Measurements from ENCODE around the gene OPRPN. TPM values are rescaled to one million over a fixed set of nuclear protein-coding genes. Genes with fewer than 3 reads are reported as not detected.

The OPRPN gene, protein sequence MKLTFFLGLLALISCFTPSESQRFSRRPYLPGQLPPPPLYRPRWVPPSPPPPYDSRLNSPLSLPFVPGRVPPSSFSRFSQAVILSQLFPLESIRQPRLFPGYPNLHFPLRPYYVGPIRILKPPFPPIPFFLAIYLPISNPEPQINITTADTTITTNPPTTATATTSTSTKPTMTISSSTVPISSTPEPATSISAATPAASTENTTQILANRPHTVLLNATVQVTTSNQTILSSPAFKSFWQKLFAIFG
- not detected for total RNA-seq
- long read RNA-seq: 0 reads

DNA sequence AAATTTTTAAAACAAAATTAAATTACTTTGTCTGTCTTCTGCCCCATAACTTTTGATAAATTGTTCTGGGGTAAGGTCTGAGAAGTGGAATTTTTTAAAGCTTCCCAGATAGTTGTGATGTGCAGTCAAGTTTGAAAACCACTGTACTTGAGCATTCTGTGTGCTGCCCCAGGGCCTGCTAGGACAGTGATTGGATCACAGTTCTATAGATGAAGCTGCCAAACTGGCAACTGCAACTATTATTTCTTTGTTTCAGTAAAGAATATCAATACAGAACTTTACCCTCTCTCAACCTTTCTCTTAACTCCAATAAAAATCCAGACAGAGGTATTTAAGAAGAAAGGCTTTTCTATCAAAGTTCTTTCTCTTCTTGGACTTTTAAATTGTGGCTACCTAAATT, at the start of gene OPRPN:
Gene OPRPN, plus strand, starts transcription at position 361 of the 400 bp plus-strand sequence. CDS start 1,346 bp downstream, outside the sequence.
- intact Hi-C loops (cut with DNase I): no loop called here
- no peak for DNase-seq (ENCODE audit: low spot score)

DNA sequence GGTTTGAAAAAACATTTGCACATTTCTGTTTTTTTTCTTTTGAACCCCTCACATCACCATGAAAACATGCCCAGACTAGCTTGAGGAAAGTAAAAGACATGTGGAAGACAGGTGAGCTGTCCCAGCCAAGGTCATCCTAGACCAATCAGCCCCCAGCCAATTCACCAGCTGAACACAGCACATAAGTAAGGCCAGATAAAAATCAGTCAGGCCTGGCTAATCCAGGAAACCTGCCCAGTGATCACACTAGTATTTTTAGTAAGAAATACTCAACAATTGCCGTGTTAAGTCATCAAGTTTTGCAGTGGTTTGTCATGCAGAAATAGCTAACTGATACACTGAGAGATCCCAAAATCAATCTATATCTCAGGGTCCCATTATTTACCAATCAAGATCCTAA, 41.6 kb upstream of the OPRPN start:
- intact Hi-C loops (cut with DNase I): no loop called here
- no peak for DNase-seq (ENCODE audit: low spot score)

DNA sequence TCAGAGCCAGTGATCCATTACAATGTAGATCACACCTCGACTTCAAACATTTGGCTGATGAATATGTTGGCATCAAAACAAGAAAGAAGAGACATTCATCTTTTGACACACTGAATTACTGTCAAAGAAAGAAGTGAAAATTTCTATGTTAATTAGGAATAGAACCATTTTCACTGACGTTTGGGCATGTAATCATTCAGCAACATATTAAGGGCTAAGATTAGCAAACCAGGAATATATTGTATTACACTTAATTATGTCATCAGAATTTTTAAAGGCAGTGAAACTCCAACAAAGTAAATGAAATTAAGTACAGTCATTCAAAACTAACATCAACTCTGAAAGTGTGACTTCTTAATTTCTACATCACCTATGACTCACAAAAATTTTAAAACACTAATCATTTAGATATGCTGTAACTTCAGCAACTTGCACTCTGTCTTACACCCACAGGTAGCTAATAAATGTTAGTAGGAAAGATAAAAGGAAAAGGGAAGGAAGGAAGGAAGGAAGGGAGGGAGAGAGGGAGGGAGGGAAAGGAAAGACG, 38.6 kb upstream of the OPRPN start:
- intact Hi-C loops (cut with DNase I): no loop called here

DNA sequence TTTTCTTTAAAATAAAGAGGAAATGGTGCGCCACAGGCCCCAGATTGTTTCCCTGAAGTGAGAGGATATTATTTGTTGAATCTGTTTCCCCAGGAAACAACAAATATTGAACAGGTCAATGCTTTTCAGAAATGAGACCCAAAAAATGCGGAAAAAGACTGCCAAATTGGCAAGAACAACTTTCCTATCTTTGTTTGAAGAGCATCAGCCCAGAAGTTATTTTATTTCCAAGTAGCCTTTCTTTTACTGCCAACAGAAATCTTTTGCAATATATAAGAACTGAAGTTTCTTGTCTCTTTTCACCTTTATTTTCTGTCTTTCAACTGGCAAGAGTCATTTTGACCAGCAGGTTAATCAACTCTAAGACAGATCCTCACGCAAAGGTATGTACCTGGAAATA, 37.3 kb upstream of the OPRPN start, which contains the start of gene SMR3A:
Gene SMR3A, plus strand, starts transcription at position 301 of the 400 bp plus-strand sequence. CDS start 1,356 bp downstream, outside the sequence.
- intact Hi-C loops (cut with DNase I): no loop called here

More for the DNA sequence above, 38.6 kb upstream of the OPRPN start:
- no peak for DNase-seq (ENCODE audit: low spot score)

DNA sequence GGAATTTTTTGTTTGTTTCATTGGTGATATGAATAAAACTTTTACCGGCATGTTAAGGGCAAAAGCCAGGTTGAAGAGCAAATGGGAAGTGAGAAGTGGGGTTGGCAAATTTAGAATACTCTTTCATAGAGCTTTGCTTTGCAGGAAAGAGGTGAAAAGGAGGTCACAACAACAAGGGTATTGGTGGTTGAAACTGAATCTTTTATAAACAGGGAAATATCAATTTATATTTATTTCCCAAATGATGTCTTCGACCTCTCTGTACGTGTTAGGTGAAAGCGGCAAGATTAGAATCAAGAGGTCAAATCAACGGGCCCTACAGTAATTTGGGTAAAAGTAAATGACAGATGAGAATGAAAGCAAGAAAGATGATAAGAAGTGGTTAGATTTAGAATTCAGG, 33.7 kb upstream of the OPRPN start:
- intact Hi-C loops (cut with DNase I): no loop called here
- no peak for DNase-seq (ENCODE audit: low spot score)

More for the DNA sequence above, 37.3 kb upstream of the OPRPN start, which contains the start of gene SMR3A:
- DNase-seq (ENCODE audit: low spot score): no peak

DNA sequence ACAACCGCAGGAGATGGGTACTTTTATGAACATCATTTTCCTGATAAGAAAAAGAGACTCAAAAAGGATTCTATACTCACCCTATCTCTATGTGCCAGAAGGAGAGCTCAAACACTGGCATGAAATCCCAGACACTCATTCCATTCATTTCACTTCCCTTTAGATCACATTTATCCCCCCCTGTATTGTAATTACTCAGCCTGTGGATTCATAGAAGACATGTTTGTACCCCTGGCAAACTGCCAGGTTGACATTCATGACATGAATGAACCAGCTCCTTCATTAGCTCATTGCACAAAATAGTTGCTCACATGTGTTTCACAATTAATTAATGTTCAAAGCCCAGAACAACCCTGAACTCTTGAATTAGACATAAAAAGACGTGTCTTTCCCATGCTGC, 32.3 kb upstream of the OPRPN start:
- intact Hi-C loops (cut with DNase I): no loop called here
- DNase-seq (ENCODE audit: low spot score): no peak

DNA sequence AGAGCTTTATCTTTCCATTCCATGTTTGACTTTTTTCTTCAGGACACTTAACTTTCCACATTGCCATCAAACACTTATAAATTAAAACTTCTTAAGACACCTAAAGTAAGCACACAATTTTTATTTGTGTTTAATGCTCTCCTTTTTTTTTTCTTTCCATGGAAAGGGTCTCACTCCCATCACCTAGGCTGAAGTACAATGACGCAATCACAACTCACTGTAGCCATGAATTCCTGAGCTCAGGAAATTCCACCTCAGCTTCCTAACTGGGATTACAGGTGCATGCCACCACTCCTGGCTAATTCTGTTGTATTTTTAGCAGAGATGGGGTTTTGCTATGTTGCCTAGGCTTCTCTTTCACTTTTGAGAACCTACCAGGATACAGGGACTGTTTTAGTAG, 29.9 kb upstream of the OPRPN start:
- DNase-seq (ENCODE audit: low spot score): no peak
- intact Hi-C loops (cut with DNase I): no loop called here

DNA sequence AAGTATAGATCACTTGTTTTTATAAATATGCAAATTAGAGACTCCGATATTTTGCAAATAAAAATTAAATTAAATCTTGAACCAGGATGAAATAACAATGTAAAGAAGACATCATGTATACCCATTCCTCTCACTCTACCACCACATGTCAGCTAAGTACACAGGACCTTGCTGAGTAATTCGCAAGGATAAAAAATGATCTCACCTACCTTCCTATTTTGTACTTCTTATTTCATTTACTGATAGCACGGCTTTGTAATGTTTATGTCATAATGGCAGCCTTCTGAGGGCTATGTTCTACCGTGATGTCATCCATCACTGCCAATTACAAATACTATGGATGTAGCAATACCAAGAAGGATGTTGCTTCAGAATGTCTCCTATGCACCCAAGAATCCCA, 25.8 kb upstream of the OPRPN start:
- intact Hi-C loops (cut with DNase I): no loop called here
- no peak for DNase-seq (ENCODE audit: low spot score)

DNA sequence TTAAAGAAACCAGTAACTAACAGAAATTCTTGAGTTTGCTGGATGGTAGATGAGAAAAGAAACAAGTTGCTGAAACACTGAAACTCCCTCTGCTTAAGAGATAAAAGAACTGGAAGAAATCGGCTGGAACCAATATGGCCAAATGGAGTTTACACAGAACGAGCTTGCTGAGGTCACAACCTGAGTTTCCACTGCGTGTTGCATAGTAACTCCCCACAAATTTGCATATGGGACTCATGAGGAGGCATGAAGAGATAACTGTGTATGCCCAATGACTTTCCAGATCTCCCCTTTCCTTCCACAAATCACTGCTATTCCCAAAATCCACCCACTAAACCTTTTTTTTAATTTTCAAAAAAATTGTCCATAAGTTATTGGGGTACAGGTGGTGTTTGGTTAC, 25.0 kb upstream of the OPRPN start:
- no peak for DNase-seq (ENCODE audit: low spot score)

DNA sequence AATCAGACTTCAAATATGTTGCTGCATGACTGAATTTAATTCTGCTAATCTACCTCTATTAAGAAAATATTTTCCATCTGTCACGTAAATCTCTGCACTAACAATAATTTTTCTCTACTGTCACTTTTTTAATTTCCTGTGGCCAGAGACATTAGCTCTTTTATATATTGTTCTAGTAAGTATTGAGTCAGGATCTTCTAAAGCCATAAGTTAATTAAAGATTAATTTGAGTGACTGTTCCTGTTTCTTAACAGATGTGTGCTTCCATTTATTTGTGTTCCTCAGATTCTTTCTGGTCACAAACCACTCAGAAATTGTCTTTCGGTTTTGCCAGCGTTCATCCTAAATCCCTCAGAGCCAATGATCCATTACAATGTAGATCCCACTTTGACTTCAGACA, 17.2 kb upstream of the OPRPN start:
- no peak for DNase-seq (ENCODE audit: low spot score)
- intact Hi-C loops (cut with DNase I): no loop called here

More for the DNA sequence above, 25.0 kb upstream of the OPRPN start:
- intact Hi-C loops (cut with DNase I): no loop called here

DNA sequence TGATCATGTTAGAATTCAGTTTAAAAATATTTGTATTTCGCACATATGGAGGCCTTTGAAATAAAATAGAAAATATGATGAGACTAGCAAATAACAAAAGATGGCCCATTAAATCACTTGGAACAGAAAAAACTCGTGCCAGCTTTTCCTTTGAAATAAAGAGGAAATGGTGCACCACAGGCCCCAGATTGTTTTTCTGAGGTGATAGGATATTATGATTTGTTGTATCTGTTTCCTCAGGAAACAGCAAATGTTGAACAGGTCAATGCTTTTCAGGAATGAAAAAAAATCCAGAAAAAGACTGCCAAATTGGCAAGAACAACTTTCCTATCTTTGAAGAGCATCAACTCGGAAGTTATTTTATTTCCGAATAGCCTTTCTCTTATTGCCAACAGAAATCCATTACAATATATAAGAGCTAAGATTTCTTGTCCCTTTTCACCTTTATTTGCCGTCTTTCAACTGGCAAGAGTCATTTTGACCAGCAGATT, 15.0 kb upstream of the OPRPN start, which contains the start of gene SMR3B:
Gene SMR3B, plus strand, starts transcription at position 441 of the 491 bp plus-strand sequence. CDS start 1,380 bp downstream, outside the sequence.
- DNase-seq (ENCODE audit: low spot score): no peak
- intact Hi-C loops (cut with DNase I): no loop called here

DNA sequence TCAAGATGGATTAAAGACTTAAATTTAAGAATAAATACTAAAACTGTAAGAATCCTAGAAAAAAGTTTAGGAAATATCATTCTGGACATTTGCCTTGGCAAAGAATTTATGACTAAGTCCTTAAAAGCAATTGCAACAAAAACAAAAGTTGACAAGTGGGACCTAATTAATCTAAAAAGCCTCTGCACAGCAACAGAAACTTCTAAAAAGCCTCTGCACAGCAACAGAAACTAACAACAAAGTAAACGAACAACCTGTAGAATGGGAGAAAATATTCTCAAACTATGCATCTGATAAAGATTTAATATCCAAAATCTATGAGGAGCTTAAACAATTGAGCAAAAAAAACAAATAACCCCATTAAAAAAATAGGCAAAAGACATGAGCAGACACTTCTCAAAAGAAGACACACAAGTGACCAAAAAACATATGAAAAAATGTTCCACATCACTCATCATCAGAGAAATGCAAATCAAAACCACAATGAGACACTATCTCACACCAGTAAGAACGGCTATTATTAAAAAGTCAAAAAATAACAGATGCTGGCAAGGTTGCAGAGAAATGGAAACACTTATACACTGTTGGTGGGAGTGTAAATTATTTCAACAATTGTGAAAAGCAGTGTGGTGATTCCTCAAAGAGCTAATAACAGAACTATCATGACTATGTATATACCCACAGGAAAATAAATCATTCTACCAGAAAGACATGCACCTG, 5.5 kb upstream of the OPRPN start:
- intact Hi-C loops (cut with DNase I): no loop called here
- DNase-seq (ENCODE audit: low spot score): no peak

DNA sequence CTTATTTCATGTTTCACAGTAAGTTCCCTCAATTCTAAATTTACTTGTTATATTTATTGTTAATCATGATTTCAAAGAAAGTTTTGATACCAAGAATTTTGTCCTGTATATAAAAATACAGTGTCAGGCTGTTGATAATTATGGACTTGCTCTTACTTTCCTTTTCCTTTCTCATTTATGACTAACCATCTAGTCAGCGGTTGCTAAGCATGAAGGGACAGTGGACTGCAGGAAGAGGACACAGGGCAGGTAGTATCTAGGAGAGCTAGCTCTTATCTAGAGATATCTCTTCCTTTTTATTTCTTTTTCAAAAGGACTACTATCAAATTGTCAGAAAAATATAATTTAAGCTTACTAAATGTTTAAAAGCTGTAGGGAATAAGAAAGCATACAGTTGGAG, 1.6 kb downstream of the OPRPN start:
- DNase-seq (ENCODE audit: low spot score): no peak
- intact Hi-C loops (cut with DNase I): no loop called here

DNA sequence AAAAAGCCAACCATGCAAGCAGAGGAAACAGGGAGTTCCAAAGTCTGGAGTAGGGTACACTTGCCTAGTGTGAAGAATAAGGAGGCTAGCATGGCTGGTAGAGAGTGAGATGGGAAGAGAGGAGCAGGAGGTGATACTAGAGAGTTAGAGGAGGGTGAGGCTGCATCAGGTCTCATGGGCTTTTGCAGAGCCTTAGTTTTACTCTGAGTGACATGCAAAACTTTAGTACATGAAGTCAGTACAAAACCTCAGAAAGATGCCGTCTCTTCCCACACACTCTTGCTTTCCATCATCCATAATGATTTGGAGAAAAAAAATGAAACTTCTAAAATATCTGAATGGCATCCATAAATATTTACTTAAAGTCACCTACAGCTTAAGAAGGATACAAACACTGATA, 5.0 kb downstream of the OPRPN start:
- intact Hi-C loops (cut with DNase I): no loop called here
- DNase-seq (ENCODE audit: low spot score): no peak

DNA sequence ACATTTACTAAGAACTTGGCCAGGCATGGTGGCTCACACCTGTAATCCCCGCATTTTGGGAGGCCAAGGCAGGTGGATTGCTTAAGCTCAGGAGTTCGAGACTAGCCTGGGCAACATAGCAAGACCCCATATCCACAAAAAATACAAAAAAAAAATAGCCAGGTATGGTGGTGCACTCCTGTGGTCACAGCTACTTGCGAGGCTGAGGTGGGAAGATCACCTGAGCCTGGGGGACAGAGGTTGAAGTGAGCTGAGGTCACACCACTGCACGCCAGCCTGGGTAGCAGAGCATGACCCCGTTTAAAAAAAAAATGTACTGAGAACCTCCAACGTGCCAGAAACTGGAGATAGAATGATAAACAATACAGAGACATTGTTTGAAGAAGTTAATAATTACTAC, 8.0 kb downstream of the OPRPN start:
- DNase-seq (ENCODE audit: low spot score): no peak
- intact Hi-C loops (cut with DNase I): no loop called here

DNA sequence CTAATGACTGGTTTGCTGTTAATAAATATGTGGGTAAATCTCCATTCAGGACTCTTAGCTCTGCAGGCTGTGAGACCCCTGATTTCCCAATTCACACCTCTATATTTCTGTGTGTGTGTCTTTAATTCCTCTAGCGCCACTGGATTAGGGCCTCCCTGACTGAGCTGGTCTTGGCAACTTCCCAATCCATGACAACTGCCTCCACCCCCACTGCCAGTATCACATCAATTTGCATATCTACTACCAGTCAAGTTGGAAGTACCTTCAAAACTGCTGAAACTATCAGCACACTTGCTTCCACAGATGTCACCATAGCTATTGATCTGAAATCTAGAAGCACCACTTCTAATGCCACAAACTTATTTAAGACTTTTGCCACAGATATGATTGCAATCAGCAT, 27.6 kb downstream of the OPRPN start:
- intact Hi-C loops (cut with DNase I): no loop called here
- no peak for DNase-seq (ENCODE audit: low spot score)

DNA sequence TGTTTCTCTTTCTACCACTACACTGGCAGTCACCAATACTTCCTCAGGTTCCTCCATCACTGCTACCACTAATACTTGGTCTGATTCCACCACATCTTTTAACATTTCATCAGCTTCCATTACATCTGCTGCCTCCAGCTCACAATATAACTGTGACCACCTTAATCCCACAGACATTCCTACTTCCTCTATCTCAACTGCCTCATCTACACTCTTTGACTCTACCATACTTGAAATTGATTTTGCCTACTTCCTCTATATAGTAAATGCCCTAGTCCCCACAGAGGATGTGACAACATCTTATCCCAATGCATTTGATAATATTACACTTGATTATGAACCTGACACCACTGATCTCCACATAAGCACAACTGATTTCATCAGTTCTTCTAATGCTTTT, 29.0 kb downstream of the OPRPN start:
- intact Hi-C loops (cut with DNase I): no loop called here
- DNase-seq (ENCODE audit: low spot score): no peak

DNA sequence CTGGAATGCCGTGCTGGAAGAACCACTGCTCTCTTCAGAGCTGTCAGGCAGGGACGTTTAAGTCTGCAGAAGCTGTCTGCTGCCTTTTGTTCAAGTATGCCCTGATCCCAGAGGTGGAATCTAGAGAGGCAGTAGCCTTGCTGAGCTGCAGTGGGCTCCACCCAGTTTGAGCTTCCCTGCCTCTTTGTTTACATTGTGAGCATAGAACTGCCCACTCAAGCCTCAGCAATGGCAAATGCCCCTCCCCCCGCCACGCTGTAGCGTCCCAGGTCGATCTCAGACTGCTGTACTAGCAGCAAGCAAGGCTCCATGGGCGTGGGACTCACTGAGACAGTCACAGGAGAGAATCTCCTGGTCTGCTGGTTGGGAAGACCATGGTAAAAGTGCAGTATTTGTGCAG, 39.5 kb downstream of the OPRPN start:
- intact Hi-C loops (cut with DNase I): no loop called here
- DNase-seq (ENCODE audit: low spot score): no peak

DNA sequence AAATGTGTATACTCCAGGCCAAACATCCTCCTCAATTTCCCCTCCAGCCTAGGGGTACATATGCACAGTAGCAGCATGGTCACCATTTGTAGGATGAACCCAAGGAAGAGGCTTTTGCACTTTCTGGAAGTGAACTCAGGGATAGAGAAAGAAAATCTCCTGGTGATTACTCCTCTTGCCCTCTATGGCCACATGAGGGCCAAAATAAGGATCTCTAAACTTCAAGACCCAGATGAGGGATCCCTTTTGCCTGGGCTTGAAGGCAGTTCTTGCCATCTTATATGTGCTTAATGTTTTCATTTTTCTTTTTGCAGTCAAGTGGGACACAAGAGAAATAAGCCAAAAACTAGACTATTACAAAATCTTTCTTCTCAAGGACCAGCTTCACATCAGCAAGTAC, 44.7 kb downstream of the OPRPN start:
- intact Hi-C loops (cut with DNase I): no loop called here
- no peak for DNase-seq (ENCODE audit: low spot score)

DNA sequence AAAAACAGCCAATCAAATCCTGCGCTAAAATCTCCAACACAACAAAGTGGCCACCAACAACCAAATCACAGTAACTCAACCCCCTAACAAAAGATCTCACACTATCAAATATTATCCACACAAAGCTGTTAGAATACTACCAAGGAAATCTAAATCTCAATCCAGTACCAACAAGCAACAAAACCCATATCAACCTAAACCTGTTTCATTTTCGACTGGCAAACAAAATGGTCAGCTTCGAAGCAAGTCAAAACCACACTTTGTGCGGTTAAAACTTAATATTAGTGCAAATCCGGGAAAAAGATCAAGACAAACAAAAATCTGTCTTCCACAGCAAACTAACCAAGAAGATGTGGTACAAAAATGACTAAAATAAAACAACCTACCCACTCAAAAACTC, 45.6 kb downstream of the OPRPN start:
- no peak for DNase-seq (ENCODE audit: low spot score)
- intact Hi-C loops (cut with DNase I): no loop called here

DNA sequence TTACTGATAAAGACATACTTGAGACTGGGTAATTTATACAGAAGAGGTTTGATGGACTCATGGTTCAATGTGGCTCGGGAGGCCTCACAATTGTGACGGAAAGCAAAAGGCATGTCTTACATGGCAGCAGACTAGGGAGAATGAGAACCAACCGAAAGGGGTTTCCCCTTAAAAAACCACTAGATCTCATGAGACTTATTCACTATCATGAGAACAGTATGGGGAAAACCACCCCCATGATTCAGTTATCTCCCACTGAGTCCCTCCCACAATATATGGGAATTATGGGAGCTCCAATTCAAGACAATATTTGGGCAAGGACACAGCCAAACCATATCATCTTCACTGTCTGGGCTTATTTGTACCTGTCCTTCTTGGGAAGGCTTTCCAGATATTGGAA, 51.5 kb downstream of the OPRPN start:
- intact Hi-C loops (cut with DNase I): no loop called here
- no peak for DNase-seq (ENCODE audit: low spot score)
